ENCODE results near the gene ST8SIA2. TPM values are rescaled to one million over a fixed set of nuclear protein-coding genes. Genes with fewer than 3 reads are reported as not detected.

Gene ST8SIA2
- total RNA-seq, 1 donor from 2014 or later: not detected

GRCh38 chr15:92499731-92500530 is 106.2 kb downstream of the ST8SIA2 start:
- peaks cover 19% of the 10 kb centered on the region for H3K27me3 Mint-ChIP-seq
- no peaks in the 10 kb centered on the region for H3K36me3 Mint-ChIP-seq (ENCODE audit: low read depth)
- no peaks in the 10 kb centered on the region for H3K9me3 Mint-ChIP-seq
- H3K4me3 Mint-ChIP-seq: no peak overlapping the region
- intact Hi-C loops (cut with micrococcal nuclease): no loop called here
- H3K4me1 Mint-ChIP-seq: no peaks in the 10 kb centered on the region
- DNase-seq: no peak
- no peak overlapping the region for H3K27ac Mint-ChIP-seq

- Mint-ChIP-seq H3K9me3 (peaks cover 7% of the 10 kb centered on the region), H3K36me3 (ENCODE audit: low read depth) (no peaks in the 10 kb centered on the region), H3K4me3 (no peak overlapping the region), H3K27me3 (peaks cover 21% of the 10 kb centered on the region), H3K27ac (no peak overlapping the region), H3K4me1 (no peaks in the 10 kb centered on the region)
- DNase-seq: no peak
- intact Hi-C loops (cut with micrococcal nuclease): no loop called here
These were observed 108.7 kb downstream of the ST8SIA2 start for GRCh38 chr15:92502336-92502735.

- peaks cover 21% of the 10 kb centered on the region for H3K27me3 Mint-ChIP-seq
- DNase-seq: no peak
- intact Hi-C loops (cut with micrococcal nuclease): no loop called here
- no peak overlapping the region for H3K27ac Mint-ChIP-seq
- H3K4me3 Mint-ChIP-seq: no peak overlapping the region
- H3K4me1 Mint-ChIP-seq: no peaks in the 10 kb centered on the region
- H3K9me3 Mint-ChIP-seq: peaks cover 7% of the 10 kb centered on the region
- no peaks in the 10 kb centered on the region for H3K36me3 Mint-ChIP-seq (ENCODE audit: low read depth)
These were observed 109.5 kb downstream of the ST8SIA2 start for GRCh38 chr15:92502930-92503857.

GRCh38 chr15:92503889-92504288 is 110.2 kb downstream of the ST8SIA2 start:
- H3K4me3 Mint-ChIP-seq: no peak overlapping the region
- H3K4me1 Mint-ChIP-seq: no peaks in the 10 kb centered on the region
- peaks cover 22% of the 10 kb centered on the region for H3K27me3 Mint-ChIP-seq
- DNase-seq: no peak
- no peak overlapping the region for H3K27ac Mint-ChIP-seq
- intact Hi-C loops (cut with micrococcal nuclease): no loop called here
- peaks cover 7% of the 10 kb centered on the region for H3K9me3 Mint-ChIP-seq
- H3K36me3 Mint-ChIP-seq (ENCODE audit: low read depth): no peaks in the 10 kb centered on the region

- Mint-ChIP-seq H3K27me3 (peaks cover 25% of the 10 kb centered on the region), H3K9me3 (peaks cover 7% of the 10 kb centered on the region), H3K4me3 (no peak overlapping the region), H3K36me3 (ENCODE audit: low read depth) (no peaks in the 10 kb centered on the region), H3K4me1 (no peaks in the 10 kb centered on the region), H3K27ac (no peak overlapping the region)
- intact Hi-C loops (cut with micrococcal nuclease): no loop called here
- DNase-seq: no peak
These were observed 111.9 kb downstream of the ST8SIA2 start for GRCh38 chr15:92505611-92506010.

GRCh38 chr15:92506506-92506905 is 112.8 kb downstream of the ST8SIA2 start:
- no peak for DNase-seq
- H3K27ac Mint-ChIP-seq: no peak overlapping the region
- peaks cover 7% of the 10 kb centered on the region for H3K9me3 Mint-ChIP-seq
- H3K36me3 Mint-ChIP-seq (ENCODE audit: low read depth): no peaks in the 10 kb centered on the region
- H3K4me3 Mint-ChIP-seq: no peak overlapping the region
- peaks cover 25% of the 10 kb centered on the region for H3K27me3 Mint-ChIP-seq
- intact Hi-C loops (cut with micrococcal nuclease): no loop called here
- no peaks in the 10 kb centered on the region for H3K4me1 Mint-ChIP-seq

GRCh38 chr15:92510163-92510882 is 116.6 kb downstream of the ST8SIA2 start:
- H3K27me3 Mint-ChIP-seq: peaks cover 8% of the 10 kb centered on the region
- DNase-seq: no peak

More at GRCh38 chr15:92510163-92510882, 116.6 kb downstream of the ST8SIA2 start:
- Mint-ChIP-seq H3K27ac (no peak overlapping the region), H3K4me3 (no peak overlapping the region), H3K4me1 (no peaks in the 10 kb centered on the region), H3K9me3 (peaks cover 7% of the 10 kb centered on the region), H3K36me3 (ENCODE audit: low read depth) (no peaks in the 10 kb centered on the region)
- intact Hi-C loops (cut with micrococcal nuclease): no loop called here

Measured in activated CD4-positive, alpha-beta T cell treated with anti-CD3 and anti-CD28 coated beads, Interleukin-2, amount 10 ng/mL, durations not matched to agents 24 days and 14 days (primary cell).